GM13976 (cell line): ENCODE data around the gene MT1F.

Source experiments
- DNase-seq: peaks from one replicate; pipeline ENCODE4 v3.0.0; 2012; ENCODE audit warnings: low spot score
- in situ Hi-C: fragments of 300-500 bp; cut with MboI; formaldehyde crosslinking; loops from one replicate; pipeline ENCODE4 v1.12.0; 2022; ENCODE audit warnings: low sequenced_read_pairs, mixed read lengths, inconsistent platforms; ENCODE audit not compliant: unreplicated experiment
- TF ChIP-seq, protein P1 (sequence below): IDR thresholded peaks from 2 replicates; pipeline ENCODE4 v1.5.1; 2012; ENCODE audit warnings: borderline replicate concordance, mild to moderate bottlenecking; ENCODE audit not compliant: insufficient read depth; ENCODE audit errors: extremely low read depth, missing control alignments, control extremely low read depth

Gene MT1F

DNA sequence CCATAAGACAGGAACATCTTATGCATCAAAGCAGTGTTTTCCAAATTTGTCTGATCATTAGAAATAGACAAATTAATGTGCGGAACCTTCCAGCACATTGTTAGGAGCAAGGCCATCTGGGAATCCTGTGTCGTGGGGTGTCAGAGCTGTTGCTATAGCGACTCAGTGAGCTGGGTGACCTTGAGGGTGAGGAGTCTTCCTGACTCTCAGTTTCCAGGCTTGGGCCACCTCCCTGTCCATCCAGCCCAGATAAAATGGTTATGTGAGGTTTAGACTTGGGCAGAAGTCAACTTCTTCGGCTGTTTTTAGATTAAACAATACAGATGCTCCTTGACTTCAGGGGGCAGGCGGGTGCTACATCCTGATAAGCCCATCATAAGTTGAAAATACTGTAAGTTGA lies 45.1 kb downstream of the MT1F start:
- no peak for DNase-seq
- in situ Hi-C loops = loop anchor here (10.0 kb wide), 1 partner anchor 128 kb away; no protein-coding TSS in a partner anchor
- TF ChIP-seq, protein P1, sequence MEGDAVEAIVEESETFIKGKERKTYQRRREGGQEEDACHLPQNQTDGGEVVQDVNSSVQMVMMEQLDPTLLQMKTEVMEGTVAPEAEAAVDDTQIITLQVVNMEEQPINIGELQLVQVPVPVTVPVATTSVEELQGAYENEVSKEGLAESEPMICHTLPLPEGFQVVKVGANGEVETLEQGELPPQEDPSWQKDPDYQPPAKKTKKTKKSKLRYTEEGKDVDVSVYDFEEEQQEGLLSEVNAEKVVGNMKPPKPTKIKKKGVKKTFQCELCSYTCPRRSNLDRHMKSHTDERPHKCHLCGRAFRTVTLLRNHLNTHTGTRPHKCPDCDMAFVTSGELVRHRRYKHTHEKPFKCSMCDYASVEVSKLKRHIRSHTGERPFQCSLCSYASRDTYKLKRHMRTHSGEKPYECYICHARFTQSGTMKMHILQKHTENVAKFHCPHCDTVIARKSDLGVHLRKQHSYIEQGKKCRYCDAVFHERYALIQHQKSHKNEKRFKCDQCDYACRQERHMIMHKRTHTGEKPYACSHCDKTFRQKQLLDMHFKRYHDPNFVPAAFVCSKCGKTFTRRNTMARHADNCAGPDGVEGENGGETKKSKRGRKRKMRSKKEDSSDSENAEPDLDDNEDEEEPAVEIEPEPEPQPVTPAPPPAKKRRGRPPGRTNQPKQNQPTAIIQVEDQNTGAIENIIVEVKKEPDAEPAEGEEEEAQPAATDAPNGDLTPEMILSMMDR = no peak
